Measurements from ENCODE around the gene TRIM14. TPM values are rescaled to one million over a fixed set of nuclear protein-coding genes. Genes with fewer than 3 reads are reported as not detected.
"Not testable (repeated sequence)": the region's sequence is repeated elsewhere in the genome, so short reads cannot be mapped to it uniquely, and the experiment has no call there.

The TRIM14 gene
- total RNA-seq, 4 donors from 2014 or later: 15.8 to 22.9 (median 20.0) TPM

DNA sequence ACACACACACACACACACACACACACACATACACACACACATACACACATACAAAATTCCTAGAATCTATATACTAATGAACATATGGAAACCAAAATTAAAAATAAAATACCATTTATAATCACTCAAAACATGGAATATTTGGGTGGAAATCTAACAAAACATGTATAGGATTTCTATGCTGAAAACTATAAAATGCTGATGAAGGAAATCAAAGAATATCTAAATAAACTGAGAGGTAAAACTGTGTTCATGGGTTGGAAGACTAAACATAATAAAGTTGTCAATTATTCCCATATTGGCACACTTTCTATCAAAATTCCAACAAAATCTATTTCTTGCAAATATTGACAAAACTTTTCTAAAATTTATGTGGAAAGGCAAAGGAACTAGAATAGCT lies 87.9 kb downstream of the TRIM14 start:
- Histone ChIP-seq H3K27me3 (no peaks in the 10 kb centered on the region), H3K4me3 (no peak overlapping the region)
- no peak for DNase-seq (ENCODE audit: low spot score in 2 of 2)

DNA sequence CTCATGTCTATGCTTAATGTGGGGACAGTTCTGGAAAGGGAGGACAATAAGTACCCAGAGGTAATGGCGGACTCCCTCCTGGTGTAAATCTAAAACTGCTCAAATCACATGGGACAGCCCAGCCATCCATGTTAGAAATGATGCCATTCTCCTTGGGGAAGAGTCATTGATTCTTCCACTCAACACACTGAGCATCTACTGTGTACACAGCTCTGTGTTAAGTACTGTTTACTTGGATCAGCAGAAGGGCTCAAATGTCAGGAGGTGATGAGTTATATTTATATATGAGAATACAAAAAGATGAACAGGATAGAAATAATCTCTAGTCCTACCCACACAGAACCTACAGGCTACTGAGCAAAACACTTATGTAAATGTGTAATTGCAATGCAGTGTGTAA lies 94.3 kb downstream of the TRIM14 start:
- Histone ChIP-seq H3K36me3 (peaks cover 11% of the 10 kb centered on the region), H3K27me3 (no peaks in the 10 kb centered on the region), H3K4me1 (no peaks in the 10 kb centered on the region), H3K27ac (no peak overlapping the region), H3K9me3 (no peaks in the 10 kb centered on the region), H3K4me3 (no peak overlapping the region)
- no peak for DNase-seq (ENCODE audit: low spot score in 2 of 2)
- WGBS: 100% methylated on average over 1 of the region's 1 CpG
- no peak for TF ChIP-seq POLR2AphosphoS5 (IDR thresholded peaks at IDR 0.05)
- no peak for TF ChIP-seq POLR2A (IDR thresholded peaks at IDR 0.05)
- no peak for TF ChIP-seq EP300 (IDR thresholded peaks at IDR 0.05)

More for the DNA sequence above, 87.9 kb downstream of the TRIM14 start:
- Histone ChIP-seq H3K27ac (no peak overlapping the region), H3K9me3 (no peaks in the 10 kb centered on the region), H3K36me3 (no peaks in the 10 kb centered on the region), H3K4me1 (peaks cover 6% of the 10 kb centered on the region)
- TF ChIP-seq, protein P1, sequence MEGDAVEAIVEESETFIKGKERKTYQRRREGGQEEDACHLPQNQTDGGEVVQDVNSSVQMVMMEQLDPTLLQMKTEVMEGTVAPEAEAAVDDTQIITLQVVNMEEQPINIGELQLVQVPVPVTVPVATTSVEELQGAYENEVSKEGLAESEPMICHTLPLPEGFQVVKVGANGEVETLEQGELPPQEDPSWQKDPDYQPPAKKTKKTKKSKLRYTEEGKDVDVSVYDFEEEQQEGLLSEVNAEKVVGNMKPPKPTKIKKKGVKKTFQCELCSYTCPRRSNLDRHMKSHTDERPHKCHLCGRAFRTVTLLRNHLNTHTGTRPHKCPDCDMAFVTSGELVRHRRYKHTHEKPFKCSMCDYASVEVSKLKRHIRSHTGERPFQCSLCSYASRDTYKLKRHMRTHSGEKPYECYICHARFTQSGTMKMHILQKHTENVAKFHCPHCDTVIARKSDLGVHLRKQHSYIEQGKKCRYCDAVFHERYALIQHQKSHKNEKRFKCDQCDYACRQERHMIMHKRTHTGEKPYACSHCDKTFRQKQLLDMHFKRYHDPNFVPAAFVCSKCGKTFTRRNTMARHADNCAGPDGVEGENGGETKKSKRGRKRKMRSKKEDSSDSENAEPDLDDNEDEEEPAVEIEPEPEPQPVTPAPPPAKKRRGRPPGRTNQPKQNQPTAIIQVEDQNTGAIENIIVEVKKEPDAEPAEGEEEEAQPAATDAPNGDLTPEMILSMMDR (IDR thresholded peaks at IDR 0.05): no peak
- no peak for TF ChIP-seq POLR2A (IDR thresholded peaks at IDR 0.05)
- no peak for TF ChIP-seq EP300 (IDR thresholded peaks at IDR 0.05)
- no peak for TF ChIP-seq POLR2AphosphoS5 (IDR thresholded peaks at IDR 0.05)

DNA sequence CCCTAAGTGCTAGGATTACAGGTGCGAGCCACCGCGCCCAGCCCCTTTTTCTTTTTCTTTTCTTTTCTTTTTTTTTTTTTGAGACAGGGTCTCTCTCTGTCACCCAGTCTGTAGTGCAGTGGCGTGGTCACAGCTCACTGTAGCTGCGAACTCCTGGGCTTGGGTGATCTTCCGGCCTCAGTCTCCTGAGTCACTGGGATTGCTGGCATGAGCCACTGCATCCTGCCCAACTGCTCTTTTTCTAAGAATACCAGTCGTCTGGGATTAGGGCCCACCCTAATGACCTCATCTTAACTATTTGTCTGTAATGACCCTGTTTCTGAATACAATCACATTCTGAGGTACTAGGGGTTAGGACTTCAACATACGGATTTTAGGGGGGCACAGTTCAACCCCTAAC lies 96.6 kb downstream of the TRIM14 start:
- no peak for TF ChIP-seq POLR2AphosphoS5 (IDR thresholded peaks at IDR 0.05)
- TF ChIP-seq POLR2A (IDR thresholded peaks at IDR 0.05): no peak
- peaks cover 31% of the 10 kb centered on the region for H3K36me3 ChIP-seq
- WGBS: 73% methylated on average over 8 of the region's 8 CpGs

DNA sequence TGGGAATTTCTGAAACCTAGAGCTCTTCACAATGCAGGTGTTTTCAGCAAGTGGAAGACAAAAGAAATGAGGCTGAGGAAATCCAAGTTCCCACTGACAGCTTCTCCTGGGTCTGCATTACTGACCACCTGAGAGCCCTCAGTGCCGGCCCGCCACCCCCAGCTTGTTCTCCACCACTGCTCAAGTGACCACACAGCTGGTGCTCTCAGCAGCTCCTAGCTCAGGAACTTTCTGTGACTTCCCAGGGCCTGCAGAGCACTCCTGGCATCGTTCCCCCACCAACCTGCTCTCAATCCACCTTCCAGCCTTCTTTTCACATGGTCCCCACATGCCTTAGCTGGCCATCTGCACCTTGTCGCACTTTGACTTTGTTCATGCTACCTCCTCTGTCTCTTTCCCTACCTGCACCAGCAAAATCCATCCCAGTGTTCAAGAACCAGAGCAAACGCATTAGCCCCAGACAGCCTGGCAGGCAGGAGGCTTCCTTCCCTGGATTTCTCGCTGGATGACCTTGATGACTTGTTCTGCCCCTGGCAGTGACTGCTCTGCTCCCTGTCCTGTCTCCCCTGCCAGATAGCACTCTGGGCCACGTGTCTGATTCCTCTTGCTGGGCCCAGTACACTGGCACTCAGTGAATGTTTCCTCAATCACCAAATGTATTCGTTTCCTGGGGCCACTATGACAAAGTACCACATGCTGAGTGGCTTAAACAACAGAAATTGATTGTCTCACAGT lies 97.5 kb downstream of the TRIM14 start:
- Histone ChIP-seq H3K36me3 (peaks cover 41% of the 10 kb centered on the region), H3K4me3 (no peak overlapping the region), H3K4me1 (no peaks in the 10 kb centered on the region), H3K9me3 (no peaks in the 10 kb centered on the region), H3K27me3 (no peaks in the 10 kb centered on the region), H3K27ac (no peak overlapping the region)
- WGBS: 76% methylated on average over 8 of the region's 8 CpGs
- DNase-seq (ENCODE audit: low spot score in 2 of 2): no peak
- TF ChIP-seq, protein P1 (IDR thresholded peaks at IDR 0.05): no peak
- no peak for TF ChIP-seq EP300 (IDR thresholded peaks at IDR 0.05)
- no peak for TF ChIP-seq POLR2A (IDR thresholded peaks at IDR 0.05)
- no peak for TF ChIP-seq POLR2AphosphoS5 (IDR thresholded peaks at IDR 0.05)

More for the DNA sequence above, 96.6 kb downstream of the TRIM14 start:
- Histone ChIP-seq H3K27ac (no peak overlapping the region), H3K4me1 (no peaks in the 10 kb centered on the region), H3K4me3 (no peak overlapping the region), H3K9me3 (no peaks in the 10 kb centered on the region), H3K27me3 (no peaks in the 10 kb centered on the region)
- no peak for DNase-seq (ENCODE audit: low spot score in 2 of 2)

DNA sequence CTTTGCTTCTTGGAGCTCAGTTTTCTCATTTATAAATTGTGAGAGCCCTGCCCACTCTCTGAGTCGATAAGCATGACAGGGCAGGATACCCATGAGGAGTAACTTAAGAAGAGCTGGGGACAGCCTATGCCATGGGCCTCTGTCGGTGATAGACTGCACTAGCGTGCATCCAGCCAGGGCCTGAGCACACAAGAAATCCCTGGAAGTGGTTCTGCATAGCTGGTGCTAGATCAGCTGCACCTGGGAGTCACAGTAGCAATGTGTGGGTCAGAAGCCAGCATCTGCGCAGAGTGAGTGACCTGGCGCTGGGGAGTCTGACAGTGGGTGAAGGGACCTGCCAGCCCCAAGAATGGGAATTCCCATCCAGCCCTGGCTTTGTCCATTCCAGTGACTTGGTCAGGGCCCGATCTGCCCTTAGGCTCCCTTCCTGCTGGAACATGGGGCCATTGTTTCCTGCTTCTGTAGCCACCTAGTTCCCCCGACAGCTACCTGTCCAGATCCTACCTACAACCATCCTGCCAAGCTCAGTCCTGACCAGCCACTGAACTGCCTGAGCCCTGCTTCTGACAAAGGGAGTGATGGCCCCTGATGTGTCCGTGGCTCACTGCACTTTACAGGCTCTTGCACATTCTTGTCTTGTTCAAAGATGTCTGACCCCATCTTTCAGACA lies 98.4 kb downstream of the TRIM14 start:
- DNase-seq (ENCODE audit: low spot score in 2 of 2): no peak
- Histone ChIP-seq H3K4me1 (no peaks in the 10 kb centered on the region), H3K9me3 (no peaks in the 10 kb centered on the region), H3K4me3 (no peak overlapping the region), H3K27ac (no peak overlapping the region), H3K36me3 (peaks cover 49% of the 10 kb centered on the region), H3K27me3 (no peaks in the 10 kb centered on the region)
- WGBS: 93% methylated on average over 8 of the region's 8 CpGs
- TF ChIP-seq POLR2A (IDR thresholded peaks at IDR 0.05): no peak
- TF ChIP-seq POLR2AphosphoS5 (IDR thresholded peaks at IDR 0.05): no peak
- TF ChIP-seq EP300 (IDR thresholded peaks at IDR 0.05): no peak
- TF ChIP-seq, protein P1 (IDR thresholded peaks at IDR 0.05): no peak

DNA sequence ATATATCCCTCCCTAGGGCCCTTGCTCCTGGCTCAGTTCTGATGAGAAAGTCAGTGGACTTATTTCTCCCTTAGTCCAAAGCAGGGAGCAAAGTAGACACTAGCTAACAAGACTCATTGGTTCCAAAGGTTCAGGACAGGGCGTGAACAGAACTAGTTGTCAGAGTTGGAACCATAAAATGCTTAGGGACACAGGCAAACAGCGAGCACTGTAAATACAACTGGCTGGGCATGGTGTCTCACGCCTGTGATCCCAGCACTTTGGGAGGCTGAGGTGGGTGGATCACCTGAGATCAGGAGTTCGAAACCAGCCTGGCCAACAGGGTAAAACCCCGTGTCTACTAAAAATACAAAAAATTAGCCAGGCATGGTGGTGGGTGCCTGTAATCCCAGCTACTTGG lies 99.2 kb downstream of the TRIM14 start:
- peaks cover 57% of the 10 kb centered on the region for H3K36me3 ChIP-seq
- not testable (repeated sequence) for DNase-seq (ENCODE audit: low spot score in 2 of 2); H3K27ac ChIP-seq; H3K4me1 ChIP-seq; H3K27me3 ChIP-seq; H3K4me3 ChIP-seq; H3K9me3 ChIP-seq
- WGBS: 89% methylated on average over 5 of the region's 5 CpGs

Other genes with a start within 250 kb of the TRIM14 start
- gene TRMO, start 196.7 kb downstream of the TRIM14 start, total RNA-seq: 10 to 100 TPM; 19.3 to 47.2 (median 31.7) TPM
- not detected for gene HEMGN, start 181.1 kb downstream of the TRIM14 start, total RNA-seq
- gene ANP32B, start 135.9 kb downstream of the TRIM14 start, total RNA-seq: 10 to 100 TPM; 34.8 to 71.6 (median 59.1) TPM
- 10 to 100 TPM; 35.0 to 49.6 (median 45.2) TPM for gene NANS, start 62.5 kb downstream of the TRIM14 start, total RNA-seq
- gene CORO2A, start 73.4 kb upstream of the TRIM14 start, total RNA-seq: 10 to 100 TPM; 17.5 to 25.0 (median 19.9) TPM
- 10 to 100 TPM; 42.4 to 57.4 (median 49.0) TPM for gene TBC1D2, start 136.4 kb upstream of the TRIM14 start, total RNA-seq